Central memory CD8-positive, alpha-beta T cell (primary cell): Measurements from ENCODE around the gene TBPL1.
"Not testable (repeated sequence)": the region's sequence is repeated elsewhere in the genome, so short reads cannot be mapped to it uniquely, and the experiment has no call there.

Experiments used
- ATAC-seq: fragments of 150-1000 bp; cut with Tn5 transposase; replicated peaks from 2 replicates; pipeline ENCODE4 v1.10.0; 2022; ENCODE audit warnings: mild to moderate bottlenecking, moderate FRiP score, moderate number of reproducible peaks; ENCODE audit not compliant: poor library complexity, severe bottlenecking; ENCODE audit errors: extremely low read depth
- DNase-seq, 2 donors: peaks; one replicate each; pipeline ENCODE4 v3.0.0; 2021; ENCODE audit warnings: low spot score in 2 of 2
- H3K27ac Mint-ChIP-seq: one replicate; pipeline ENCODE4 v1.8.0; 2022; ENCODE audit warnings: low read depth, mild to moderate bottlenecking, moderate library complexity, mixed read lengths
- H3K27me3 Mint-ChIP-seq: one replicate; pipeline ENCODE4 v1.8.0; 2022; ENCODE audit warnings: mixed read lengths
- H3K36me3 Mint-ChIP-seq: one replicate; pipeline ENCODE4 v1.8.0; 2022; ENCODE audit warnings: mild to moderate bottlenecking, moderate library complexity, mixed read lengths; ENCODE audit not compliant: insufficient read depth
- H3K4me1 Mint-ChIP-seq: one replicate; pipeline ENCODE4 v1.8.0; 2022; ENCODE audit warnings: mixed read lengths
- H3K4me3 Mint-ChIP-seq: one replicate; pipeline ENCODE4 v1.8.0; 2022; ENCODE audit warnings: mild to moderate bottlenecking, moderate library complexity, mixed read lengths
- H3K9me3 Mint-ChIP-seq: one replicate; pipeline ENCODE4 v1.8.0; 2022; ENCODE audit warnings: mixed read lengths

TBPL1 gene

GRCh38 chr6:133969285-133969920, 16.4 kb downstream of the TBPL1 start:
- Mint-ChIP-seq H3K36me3 (peaks cover 3% of the 10 kb centered on the region), H3K4me1 (peaks cover 63% of the 10 kb centered on the region), H3K27me3 (no peaks in the 10 kb centered on the region), H3K27ac (peak overlapping the region; percentile 44), H3K4me3 (no peak overlapping the region), H3K9me3 (no peaks in the 10 kb centered on the region)
- no peak for DNase-seq
- peak; percentile 43 for ATAC-seq

- Mint-ChIP-seq H3K4me1 (peaks cover 60% of the 10 kb centered on the region), H3K4me3 (no peak overlapping the region), H3K36me3 (peaks cover 3% of the 10 kb centered on the region), H3K27ac (peak overlapping the region; percentile 44), H3K27me3 (no peaks in the 10 kb centered on the region), H3K9me3 (no peaks in the 10 kb centered on the region)
- DNase-seq (no peak), ATAC-seq (peak; percentile 34)
Measured at GRCh38 chr6:133969921-133970295, 16.9 kb downstream of the TBPL1 start.

GRCh38 chr6:133971861-133972260, 18.8 kb downstream of the TBPL1 start:
- no peak overlapping the region for H3K4me3 Mint-ChIP-seq
- no peaks in the 10 kb centered on the region for H3K9me3 Mint-ChIP-seq
- H3K27me3 Mint-ChIP-seq, result no peaks in the 10 kb centered on the region
- ATAC-seq (no peak), DNase-seq (no peak)
- H3K4me1 Mint-ChIP-seq, result peaks cover 53% of the 10 kb centered on the region
- H3K36me3 Mint-ChIP-seq, result peaks cover 2% of the 10 kb centered on the region
- no peak overlapping the region for H3K27ac Mint-ChIP-seq

GRCh38 chr6:133972388-133972787, 19.4 kb downstream of the TBPL1 start:
- H3K4me1 Mint-ChIP-seq, result peaks cover 51% of the 10 kb centered on the region
- peaks cover 2% of the 10 kb centered on the region for H3K36me3 Mint-ChIP-seq
- H3K9me3 Mint-ChIP-seq, result no peaks in the 10 kb centered on the region
- H3K27me3 Mint-ChIP-seq, result no peaks in the 10 kb centered on the region
- no peak overlapping the region for H3K4me3 Mint-ChIP-seq
- H3K27ac Mint-ChIP-seq, result no peak overlapping the region
- DNase-seq, result no peak
- ATAC-seq, result no peak

- Mint-ChIP-seq H3K36me3 (peaks cover 2% of the 10 kb centered on the region), H3K27me3 (no peaks in the 10 kb centered on the region), H3K4me3 (no peak overlapping the region), H3K27ac (no peak overlapping the region), H3K9me3 (no peaks in the 10 kb centered on the region), H3K4me1 (peaks cover 61% of the 10 kb centered on the region)
- ATAC-seq (peak; percentile 34), DNase-seq (no peak)
Measured at GRCh38 chr6:133973109-133973971, 20.3 kb downstream of the TBPL1 start.

- Mint-ChIP-seq H3K4me3 (no peak overlapping the region), H3K4me1 (peaks cover 45% of the 10 kb centered on the region), H3K27ac (no peak overlapping the region), H3K27me3 (no peaks in the 10 kb centered on the region), H3K9me3 (no peaks in the 10 kb centered on the region), H3K36me3 (peaks cover 17% of the 10 kb centered on the region)
- DNase-seq (no peak), ATAC-seq (no peak)
Measured at GRCh38 chr6:133977983-133978895, 25.2 kb downstream of the TBPL1 start.

- Mint-ChIP-seq H3K9me3 (no peaks in the 10 kb centered on the region), H3K36me3 (peaks cover 21% of the 10 kb centered on the region), H3K27ac (no peak overlapping the region), H3K4me1 (peaks cover 45% of the 10 kb centered on the region), H3K4me3 (no peak overlapping the region), H3K27me3 (no peaks in the 10 kb centered on the region)
- ATAC-seq (no peak), DNase-seq (no peak)
Measured at GRCh38 chr6:133978896-133979240, 25.8 kb downstream of the TBPL1 start.

- not testable (repeated sequence) for H3K4me3 Mint-ChIP-seq, DNase-seq, H3K27ac Mint-ChIP-seq, H3K27me3 Mint-ChIP-seq, ATAC-seq, H3K9me3 Mint-ChIP-seq
- peaks cover 45% of the 10 kb centered on the region for H3K4me1 Mint-ChIP-seq
- peaks cover 21% of the 10 kb centered on the region for H3K36me3 Mint-ChIP-seq
Measured at GRCh38 chr6:133979269-133979963, 26.4 kb downstream of the TBPL1 start.

GRCh38 chr6:133980168-133980567, 27.1 kb downstream of the TBPL1 start:
- DNase-seq (no peak), ATAC-seq (no peak)
- H3K4me1 Mint-ChIP-seq, result peaks cover 40% of the 10 kb centered on the region
- no peaks in the 10 kb centered on the region for H3K27me3 Mint-ChIP-seq
- H3K4me3 Mint-ChIP-seq, result no peak overlapping the region
- H3K36me3 Mint-ChIP-seq, result peaks cover 24% of the 10 kb centered on the region
- no peak overlapping the region for H3K27ac Mint-ChIP-seq
- no peaks in the 10 kb centered on the region for H3K9me3 Mint-ChIP-seq

GRCh38 chr6:133983099-133983939, 30.3 kb downstream of the TBPL1 start:
- Mint-ChIP-seq H3K9me3 (no peaks in the 10 kb centered on the region), H3K27me3 (no peaks in the 10 kb centered on the region), H3K36me3 (peaks cover 41% of the 10 kb centered on the region), H3K27ac (peak overlapping the region; percentile 3), H3K4me3 (no peak overlapping the region), H3K4me1 (peaks cover 30% of the 10 kb centered on the region)
- DNase-seq (no peak), ATAC-seq (peak; percentile 78)

GRCh38 chr6:133985970-133986369, 32.9 kb downstream of the TBPL1 start:
- H3K36me3 Mint-ChIP-seq, result peaks cover 41% of the 10 kb centered on the region
- H3K9me3 Mint-ChIP-seq, result no peaks in the 10 kb centered on the region
- H3K4me3 Mint-ChIP-seq, result no peak overlapping the region
- H3K4me1 Mint-ChIP-seq, result peaks cover 26% of the 10 kb centered on the region
- ATAC-seq (no peak), DNase-seq (no peak)
- no peak overlapping the region for H3K27ac Mint-ChIP-seq
- no peaks in the 10 kb centered on the region for H3K27me3 Mint-ChIP-seq
